ENCODE measurements around the gene DHRS2.

Gene DHRS2

GRCh38 chr14:23653051-23653450 lies 16.9 kb downstream of the DHRS2 start:
- Histone ChIP-seq H3F3A (ENCODE audit: insufficient read depth) (no peaks in the 10 kb centered on the region), H3K9me3 (ENCODE audit: insufficient read depth, low read length) (no peaks in the 10 kb centered on the region)

GRCh38 chr14:23654231-23654630 lies 18.1 kb downstream of the DHRS2 start:
- no peaks in the 10 kb centered on the region for H3F3A ChIP-seq (ENCODE audit: insufficient read depth)
- H3K36me3 ChIP-seq (ENCODE audit: low read length): no peaks in the 10 kb centered on the region
- no peaks in the 10 kb centered on the region for H3K79me2 ChIP-seq (ENCODE audit: insufficient read depth, low read length)
- H3K4me3 ChIP-seq (ENCODE audit: insufficient read depth, low read length, poor library complexity, severe bottlenecking): no peak overlapping the region
- no peak overlapping the region for H3K4me2 ChIP-seq (ENCODE audit: low read depth, low read length, poor library complexity, severe bottlenecking)
- H3K27me3 ChIP-seq (ENCODE audit: low read length): no peaks in the 10 kb centered on the region
- H3K27ac ChIP-seq (ENCODE audit: low read depth, low read length): no peak overlapping the region
- H3K9me3 ChIP-seq (ENCODE audit: insufficient read depth, low read length): no peaks in the 10 kb centered on the region
- no peaks in the 10 kb centered on the region for H3K9me2 ChIP-seq (replicated peaks; ENCODE audit: insufficient read depth, low read length)
- no peaks in the 10 kb centered on the region for H4K20me1 ChIP-seq (ENCODE audit: low read depth, low read length)
- H2AFZ ChIP-seq (ENCODE audit: low read depth, low read length, severe bottlenecking): no peak overlapping the region
- no peak for TF ChIP-seq EZH2phosphoT487 (conservative IDR thresholded peaks at IDR 0.05; ENCODE audit: low read length)
- TF ChIP-seq CTCF (IDR thresholded peaks at IDR 0.05; ENCODE audit: insufficient read depth, low read length, poor library complexity, severe bottlenecking): no peak
- H3K9ac ChIP-seq (ENCODE audit: low read length): no peak overlapping the region

More at GRCh38 chr14:23653051-23653450, 16.9 kb downstream of the DHRS2 start:
- no peaks in the 10 kb centered on the region for H3K27me3 ChIP-seq (ENCODE audit: low read length)
- no peaks in the 10 kb centered on the region for H3K36me3 ChIP-seq (ENCODE audit: low read length)
- H3K9ac ChIP-seq (ENCODE audit: low read length): no peak overlapping the region
- H3K4me3 ChIP-seq (ENCODE audit: insufficient read depth, low read length, poor library complexity, severe bottlenecking): no peak overlapping the region
- no peaks in the 10 kb centered on the region for H4K20me1 ChIP-seq (ENCODE audit: low read depth, low read length)
- H3K79me2 ChIP-seq (ENCODE audit: insufficient read depth, low read length): no peaks in the 10 kb centered on the region
- H3K27ac ChIP-seq (ENCODE audit: low read depth, low read length): no peak overlapping the region
- H3K4me2 ChIP-seq (ENCODE audit: low read depth, low read length, poor library complexity, severe bottlenecking): no peak overlapping the region
- TF ChIP-seq CTCF (IDR thresholded peaks at IDR 0.05; ENCODE audit: insufficient read depth, low read length, poor library complexity, severe bottlenecking) (no peak), EZH2phosphoT487 (conservative IDR thresholded peaks at IDR 0.05; ENCODE audit: low read length) (no peak)
- no peaks in the 10 kb centered on the region for H3K9me2 ChIP-seq (replicated peaks; ENCODE audit: insufficient read depth, low read length)
- no peak overlapping the region for H2AFZ ChIP-seq (ENCODE audit: low read depth, low read length, severe bottlenecking)

- H3K4me3 ChIP-seq (ENCODE audit: insufficient read depth, low read length, poor library complexity, severe bottlenecking): no peak overlapping the region
- no peaks in the 10 kb centered on the region for H4K20me1 ChIP-seq (ENCODE audit: low read depth, low read length)
- no peaks in the 10 kb centered on the region for H3K36me3 ChIP-seq (ENCODE audit: low read length)
- H3K9me2 ChIP-seq (replicated peaks; ENCODE audit: insufficient read depth, low read length): no peaks in the 10 kb centered on the region
- H3K4me2 ChIP-seq (ENCODE audit: low read depth, low read length, poor library complexity, severe bottlenecking): no peak overlapping the region
- no peak overlapping the region for H2AFZ ChIP-seq (ENCODE audit: low read depth, low read length, severe bottlenecking)
- H3K9me3 ChIP-seq (ENCODE audit: insufficient read depth, low read length): no peaks in the 10 kb centered on the region
- TF ChIP-seq CTCF (IDR thresholded peaks at IDR 0.05; ENCODE audit: insufficient read depth, low read length, poor library complexity, severe bottlenecking) (no peak), EZH2phosphoT487 (conservative IDR thresholded peaks at IDR 0.05; ENCODE audit: low read length) (no peak)
- H3K79me2 ChIP-seq (ENCODE audit: insufficient read depth, low read length): no peaks in the 10 kb centered on the region
- no peak overlapping the region for H3K9ac ChIP-seq (ENCODE audit: low read length)
- H3F3A ChIP-seq (ENCODE audit: insufficient read depth): no peaks in the 10 kb centered on the region
- no peak overlapping the region for H3K27ac ChIP-seq (ENCODE audit: low read depth, low read length)
- no peaks in the 10 kb centered on the region for H3K27me3 ChIP-seq (ENCODE audit: low read length)
These were observed 21.9 kb downstream of the DHRS2 start for GRCh38 chr14:23657959-23658470.

Measured in SU-DHL-6 (cell line).